Liver (tissue), 3 donors: ENCODE results near the gene AJUBA.

Experiments used
- CTCF ChIP-seq: fragments of 150-350 bp; IDR thresholded peaks from 2 replicates; pipeline ENCODE4 v1.5.1; 2017; ENCODE audit warnings: improper control_type of control experiment, low read depth, low read length; ENCODE audit not compliant: missing input control
- MAX ChIP-seq: IDR thresholded peaks from 2 replicates; pipeline ENCODE4 v1.6.1; 2016; ENCODE audit warnings: antibody characterized with exemption
- RAD21 ChIP-seq, 2 donors: IDR thresholded peaks; 2 replicates each; pipeline ENCODE4 v1.6.1; 2016; ENCODE audit warnings: antibody characterized with exemption in 2 of 2, mild to moderate bottlenecking in 2 of 2
- TAF1 ChIP-seq: conservative IDR thresholded peaks from 2 replicates; pipeline ENCODE4 v1.6.1; 2016; ENCODE audit warnings: antibody characterized with exemption, mild to moderate bottlenecking
- donor health status: healthy.
- donor health status: healthy.

GRCh38 chr14:22977684-22978486, 4.5 kb downstream of the AJUBA start:
- TF ChIP-seq MAX (no peak), CTCF (no peak), TAF1 (no peak), RAD21 (IDR thresholded peaks at IDR 0.05) (no peak)
